Type B pancreatic cell (in vitro differentiated cells): ENCODE measurements around the gene RFX3. TPM values are rescaled to one million over a fixed set of nuclear protein-coding genes. Genes with fewer than 3 reads are reported as not detected.

Experiments
- DNase-seq: peaks from one replicate; pipeline ENCODE4 v3.0.0; 2021; ENCODE audit warnings: mixed read lengths; ENCODE audit not compliant: unreplicated experiment; ENCODE audit errors: extremely low spot score
- H3K27ac Mint-ChIP-seq: 2 replicates; pipeline ENCODE4 v1.8.0; 2021; ENCODE audit warnings: mild to moderate bottlenecking, mixed read lengths
- H3K27me3 Mint-ChIP-seq: 2 replicates; pipeline ENCODE4 v1.8.0; 2021; ENCODE audit warnings: mixed read lengths
- H3K36me3 Mint-ChIP-seq: 2 replicates; pipeline ENCODE4 v1.8.0; 2021; ENCODE audit warnings: mixed read lengths
- H3K4me1 Mint-ChIP-seq: one replicate; pipeline ENCODE4 v1.8.0; 2021; ENCODE audit warnings: mixed read lengths; ENCODE audit not compliant: unreplicated experiment
- H3K4me3 Mint-ChIP-seq: 2 replicates; pipeline ENCODE4 v1.8.0; 2021; ENCODE audit warnings: mild to moderate bottlenecking, mixed read lengths
- H3K9me3 Mint-ChIP-seq: 2 replicates; pipeline ENCODE4 v1.8.0; 2021; ENCODE audit warnings: mixed read lengths
- total RNA-seq: library from RNA; stranded (reverse); gene quantifications from 2 replicates; pipeline ENCODE4 v1.2.1, GENCODE V29; 2021; ENCODE audit warnings: low replicate concordance
- TF ChIP-seq, protein P1 (sequence below): fragments of 200-600 bp; sonication (generic); conservative IDR thresholded peaks from 2 replicates; pipeline ENCODE4 v1.5.0; 2021; ENCODE audit warnings: antibody characterized with exemption, mild to moderate bottlenecking

RFX3 gene
- total RNA-seq, 1 donor from 2014 or later = 42.5 TPM

GRCh38 chr9:3263698-3264097, 262.1 kb downstream of the RFX3 start:
- TF ChIP-seq, protein P1, sequence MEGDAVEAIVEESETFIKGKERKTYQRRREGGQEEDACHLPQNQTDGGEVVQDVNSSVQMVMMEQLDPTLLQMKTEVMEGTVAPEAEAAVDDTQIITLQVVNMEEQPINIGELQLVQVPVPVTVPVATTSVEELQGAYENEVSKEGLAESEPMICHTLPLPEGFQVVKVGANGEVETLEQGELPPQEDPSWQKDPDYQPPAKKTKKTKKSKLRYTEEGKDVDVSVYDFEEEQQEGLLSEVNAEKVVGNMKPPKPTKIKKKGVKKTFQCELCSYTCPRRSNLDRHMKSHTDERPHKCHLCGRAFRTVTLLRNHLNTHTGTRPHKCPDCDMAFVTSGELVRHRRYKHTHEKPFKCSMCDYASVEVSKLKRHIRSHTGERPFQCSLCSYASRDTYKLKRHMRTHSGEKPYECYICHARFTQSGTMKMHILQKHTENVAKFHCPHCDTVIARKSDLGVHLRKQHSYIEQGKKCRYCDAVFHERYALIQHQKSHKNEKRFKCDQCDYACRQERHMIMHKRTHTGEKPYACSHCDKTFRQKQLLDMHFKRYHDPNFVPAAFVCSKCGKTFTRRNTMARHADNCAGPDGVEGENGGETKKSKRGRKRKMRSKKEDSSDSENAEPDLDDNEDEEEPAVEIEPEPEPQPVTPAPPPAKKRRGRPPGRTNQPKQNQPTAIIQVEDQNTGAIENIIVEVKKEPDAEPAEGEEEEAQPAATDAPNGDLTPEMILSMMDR = no peak
- no peak for DNase-seq
- Mint-ChIP-seq H3K27me3 (no peaks in the 10 kb centered on the region), H3K4me3 (no peak overlapping the region), H3K9me3 (no peaks in the 10 kb centered on the region), H3K4me1 (no peaks in the 10 kb centered on the region), H3K27ac (no peak overlapping the region), H3K36me3 (peaks cover 29% of the 10 kb centered on the region)

DNA sequence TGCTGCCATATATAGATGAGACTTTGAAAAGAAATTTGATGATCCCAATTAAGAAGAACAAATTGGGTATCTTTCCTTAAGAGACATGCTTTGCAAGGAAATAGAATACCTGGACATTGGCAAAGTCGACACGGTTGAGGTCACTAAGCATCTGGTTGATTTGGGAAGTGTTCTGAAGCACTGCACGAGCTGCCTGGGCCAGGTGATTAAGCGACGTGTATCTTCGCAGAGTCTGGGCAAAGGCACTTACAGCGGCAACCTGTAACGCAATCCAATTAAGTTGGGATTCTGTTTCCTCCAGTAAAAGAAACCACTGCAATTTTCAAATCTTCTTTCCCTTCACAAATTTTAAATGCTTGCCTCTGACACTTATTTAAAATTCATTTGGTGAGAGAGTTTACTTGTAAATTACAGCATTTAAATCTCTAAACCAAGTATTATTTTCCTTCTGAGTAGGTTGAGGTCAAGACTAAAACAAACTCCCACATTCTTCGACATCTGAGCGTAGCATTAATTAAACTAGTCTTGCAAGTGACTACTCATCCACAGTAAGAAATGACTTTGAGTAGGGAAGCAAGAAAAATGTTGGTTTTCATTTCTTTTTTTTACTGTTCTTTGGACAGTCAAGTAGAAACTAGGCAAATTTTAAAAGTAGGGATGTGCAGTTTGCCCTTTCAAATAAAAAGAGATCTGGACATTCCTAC, 262.8 kb downstream of the RFX3 start:
- Mint-ChIP-seq H3K9me3 (no peaks in the 10 kb centered on the region), H3K27ac (no peak overlapping the region), H3K4me3 (no peak overlapping the region), H3K4me1 (no peaks in the 10 kb centered on the region), H3K27me3 (no peaks in the 10 kb centered on the region), H3K36me3 (peaks cover 34% of the 10 kb centered on the region)
- TF ChIP-seq, protein P1 = no peak
- DNase-seq = no peak

- H3K27me3 Mint-ChIP-seq = no peaks in the 10 kb centered on the region
- H3K36me3 Mint-ChIP-seq = peaks cover 45% of the 10 kb centered on the region
- TF ChIP-seq, protein P1 = no peak
- no peak overlapping the region for H3K4me3 Mint-ChIP-seq
- DNase-seq = no peak
- H3K9me3 Mint-ChIP-seq = no peaks in the 10 kb centered on the region
- no peak overlapping the region for H3K27ac Mint-ChIP-seq
- H3K4me1 Mint-ChIP-seq = no peaks in the 10 kb centered on the region
These were observed 264.3 kb downstream of the RFX3 start for GRCh38 chr9:3261484-3261883.

- Mint-ChIP-seq H3K27ac (no peak overlapping the region), H3K36me3 (peaks cover 51% of the 10 kb centered on the region), H3K4me3 (no peak overlapping the region), H3K4me1 (no peaks in the 10 kb centered on the region), H3K9me3 (no peaks in the 10 kb centered on the region), H3K27me3 (no peaks in the 10 kb centered on the region)
- TF ChIP-seq, protein P1 = no peak
- no peak for DNase-seq
These were observed 269.1 kb downstream of the RFX3 start for GRCh38 chr9:3256571-3257330.

DNA sequence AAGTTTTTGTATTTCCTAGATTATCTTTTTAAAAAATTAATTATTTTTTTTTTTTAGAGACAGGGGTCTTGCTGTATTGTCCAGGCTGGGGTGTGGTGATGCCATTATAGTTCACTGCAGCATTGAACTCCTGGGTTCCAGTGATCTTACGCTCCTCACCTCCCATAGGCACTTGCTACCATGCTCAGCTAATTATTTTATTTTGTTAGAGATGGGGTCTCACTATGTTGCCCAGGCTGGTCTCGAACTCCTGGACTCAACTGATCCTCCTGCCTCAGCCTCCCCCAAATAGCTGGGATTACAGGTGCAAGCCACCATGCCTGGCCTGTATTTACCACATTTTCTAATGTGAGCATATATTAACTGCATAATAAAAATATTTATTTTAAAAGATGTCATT, 274.5 kb downstream of the RFX3 start:
- no peaks in the 10 kb centered on the region for H3K4me1 Mint-ChIP-seq
- TF ChIP-seq, protein P1 = no peak
- H3K27me3 Mint-ChIP-seq = no peaks in the 10 kb centered on the region
- no peak overlapping the region for H3K4me3 Mint-ChIP-seq
- H3K9me3 Mint-ChIP-seq = no peaks in the 10 kb centered on the region
- H3K36me3 Mint-ChIP-seq = peaks cover 33% of the 10 kb centered on the region
- DNase-seq = no peak
- no peak overlapping the region for H3K27ac Mint-ChIP-seq
